Neural cell (in vitro differentiated cells): ENCODE data around the gene PLXDC1.

Experiments
- EZH2 ChIP-seq: fragments of 200-600, 300-800 bp; shearing (Covaris generic), sonication (generic); IDR thresholded peaks from 2 replicates; pipeline ENCODE4 v1.6.1; 2014; ENCODE audit warnings: antibody characterized with exemption, low read length, borderline replicate concordance, mild to moderate bottlenecking; ENCODE audit not compliant: insufficient read depth, poor library complexity, severe bottlenecking
- SMC3 ChIP-seq: fragments of 450-650 bp; conservative IDR thresholded peaks from 2 replicates; pipeline ENCODE4 v1.6.1; 2014; ENCODE audit warnings: antibody characterized with exemption, mild to moderate bottlenecking, moderate library complexity; ENCODE audit not compliant: poor library complexity
- TAF1 ChIP-seq: IDR thresholded peaks from 2 replicates; pipeline ENCODE4 v1.6.1; 2012; ENCODE audit warnings: low read depth
- TF ChIP-seq, protein P1 (sequence below): fragments of 450-650 bp; IDR thresholded peaks from 2 replicates; pipeline ENCODE4 v1.5.1; 2014; ENCODE audit warnings: antibody characterized with exemption, mild to moderate bottlenecking, moderate library complexity; ENCODE audit not compliant: poor library complexity, severe bottlenecking

DNA sequence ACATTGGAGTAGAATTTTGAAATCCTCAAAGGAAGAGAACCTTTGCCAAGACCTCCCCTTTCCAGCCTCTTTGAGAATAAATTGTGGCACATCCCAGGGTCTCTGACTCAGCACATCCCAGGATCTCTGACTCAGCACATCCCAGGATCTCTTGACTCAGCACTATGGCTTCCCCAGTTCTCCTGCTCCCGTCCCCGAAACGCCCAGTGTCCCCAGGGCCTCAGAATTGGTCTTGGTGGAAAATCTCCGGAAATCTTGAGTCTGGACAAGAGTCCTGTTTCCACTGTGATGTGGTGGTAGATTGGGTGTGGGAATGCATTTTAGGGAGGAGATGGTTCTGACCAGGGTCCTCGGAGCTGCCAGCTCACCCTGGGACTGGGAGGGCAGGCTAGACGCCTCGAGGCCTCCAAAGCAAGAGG, 19.2 kb downstream of the PLXDC1 start:
- TF ChIP-seq, protein P1, sequence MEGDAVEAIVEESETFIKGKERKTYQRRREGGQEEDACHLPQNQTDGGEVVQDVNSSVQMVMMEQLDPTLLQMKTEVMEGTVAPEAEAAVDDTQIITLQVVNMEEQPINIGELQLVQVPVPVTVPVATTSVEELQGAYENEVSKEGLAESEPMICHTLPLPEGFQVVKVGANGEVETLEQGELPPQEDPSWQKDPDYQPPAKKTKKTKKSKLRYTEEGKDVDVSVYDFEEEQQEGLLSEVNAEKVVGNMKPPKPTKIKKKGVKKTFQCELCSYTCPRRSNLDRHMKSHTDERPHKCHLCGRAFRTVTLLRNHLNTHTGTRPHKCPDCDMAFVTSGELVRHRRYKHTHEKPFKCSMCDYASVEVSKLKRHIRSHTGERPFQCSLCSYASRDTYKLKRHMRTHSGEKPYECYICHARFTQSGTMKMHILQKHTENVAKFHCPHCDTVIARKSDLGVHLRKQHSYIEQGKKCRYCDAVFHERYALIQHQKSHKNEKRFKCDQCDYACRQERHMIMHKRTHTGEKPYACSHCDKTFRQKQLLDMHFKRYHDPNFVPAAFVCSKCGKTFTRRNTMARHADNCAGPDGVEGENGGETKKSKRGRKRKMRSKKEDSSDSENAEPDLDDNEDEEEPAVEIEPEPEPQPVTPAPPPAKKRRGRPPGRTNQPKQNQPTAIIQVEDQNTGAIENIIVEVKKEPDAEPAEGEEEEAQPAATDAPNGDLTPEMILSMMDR = no peak
- TF ChIP-seq EZH2 (no peak), TAF1 (no peak), SMC3 (no peak)
